Body of pancreas (tissue), 4 donors: ENCODE results near the gene PRDM10.

Experiments used
- CTCF ChIP-seq, 7 experiments: fragments of 450-650 bp in 4 of 7; fragments of 200-600 bp in 3 of 7; sonication (generic) in 3 of 7; IDR thresholded peaks; one replicate each; pipeline ENCODE4 v1.5.1; 2016 to 2019; ENCODE audit warnings: antibody characterized with exemption in 7 of 7
- POLR2A ChIP-seq, 3 donors: fragments of 450-650 bp; IDR thresholded peaks; one replicate each; pipeline ENCODE4 v1.6.1; 2016; ENCODE audit warnings: antibody characterized with exemption in 3 of 3, mild to moderate bottlenecking in 2 of 3

GRCh38 chr11:129974237-129974636, 28.4 kb downstream of the PRDM10 start:
- TF ChIP-seq CTCF (IDR thresholded peaks at IDR 0.05) (no peak), POLR2A (IDR thresholded peaks at IDR 0.05) (no peak)
